ENCODE measurements around the gene CDK9. TPM values are rescaled to one million over a fixed set of nuclear protein-coding genes. Genes with fewer than 3 reads are reported as not detected.

CDK9 gene
- polyA plus RNA-seq, 3 donors = 24.9 to 139 (median 26.4) TPM

GRCh38 chr9:127767410-127767809 lies 18.4 kb upstream of the CDK9 start:
- 80% methylated on average over 1 of the region's 3 CpGs for WGBS (ENCODE audit: insufficient coverage)
- Histone ChIP-seq H3K9me3 (replicated peaks in 1 of 2; ENCODE audit: control insufficient read depth in 1 of 2, insufficient read depth in 1 of 2, low read length in 2 of 2) (no peaks in the 10 kb centered on the region), H3K36me3 (replicated peaks in 1 of 2; ENCODE audit: control insufficient read depth in 1 of 2, insufficient read depth in 2 of 2, low read length in 2 of 2) (peaks cover 54 to 75% of the 10 kb centered on the region in 2 donors), H3K79me2 (ENCODE audit: insufficient read depth, low read length) (peaks cover 98% of the 10 kb centered on the region), H3K27me3 (ENCODE audit: control insufficient read depth in 2 of 2, insufficient read depth in 2 of 2, low read length in 2 of 2) (no peaks in the 10 kb centered on the region), H3K4me3 (replicated peaks in 1 of 3; ENCODE audit: low read depth in 2 of 3, low read length in 3 of 3) (no peak overlapping the region), H3K4me2 (replicated peaks; ENCODE audit: extremely low read depth, low read length, poor library complexity, severe bottlenecking) (peak overlapping the region; percentile 11), H4K20me1 (ENCODE audit: insufficient read depth, low read length) (peaks cover 99% of the 10 kb centered on the region), H3K27ac (ENCODE audit: low read depth in 1 of 2, low read length in 2 of 2) (peak overlapping the region in 1 of 2 donors; percentile 61), H3K4me1 (ENCODE audit: control insufficient read depth in 1 of 2, insufficient read depth in 2 of 2, low read length in 2 of 2) (peaks cover 58 to 78% of the 10 kb centered on the region in 2 donors), H2AFZ (ENCODE audit: insufficient read depth, low read depth, low read length, poor library complexity, severe bottlenecking) (no peak overlapping the region), H3K9ac (ENCODE audit: insufficient read depth, low read length, poor library complexity, severe bottlenecking) (peak overlapping the region; percentile 17)
- Mint-ChIP-seq H3K27me3 (ENCODE audit: low read depth in 3 of 3) (peaks cover 0 to 1% (median 0%) of the 10 kb centered on the region in 3 donors), H3K36me3 (peaks cover 62 to 81% of the 10 kb centered on the region in 2 donors), H3K4me3 (no peak overlapping the region), H3K9me3 (no peaks in the 10 kb centered on the region), H3K4me1 (peaks cover 91% of the 10 kb centered on the region), H3K27ac (peak overlapping the region in 5 of 7 donors; percentile 12 to 77 (median 62))
- TF ChIP-seq, protein P1, sequence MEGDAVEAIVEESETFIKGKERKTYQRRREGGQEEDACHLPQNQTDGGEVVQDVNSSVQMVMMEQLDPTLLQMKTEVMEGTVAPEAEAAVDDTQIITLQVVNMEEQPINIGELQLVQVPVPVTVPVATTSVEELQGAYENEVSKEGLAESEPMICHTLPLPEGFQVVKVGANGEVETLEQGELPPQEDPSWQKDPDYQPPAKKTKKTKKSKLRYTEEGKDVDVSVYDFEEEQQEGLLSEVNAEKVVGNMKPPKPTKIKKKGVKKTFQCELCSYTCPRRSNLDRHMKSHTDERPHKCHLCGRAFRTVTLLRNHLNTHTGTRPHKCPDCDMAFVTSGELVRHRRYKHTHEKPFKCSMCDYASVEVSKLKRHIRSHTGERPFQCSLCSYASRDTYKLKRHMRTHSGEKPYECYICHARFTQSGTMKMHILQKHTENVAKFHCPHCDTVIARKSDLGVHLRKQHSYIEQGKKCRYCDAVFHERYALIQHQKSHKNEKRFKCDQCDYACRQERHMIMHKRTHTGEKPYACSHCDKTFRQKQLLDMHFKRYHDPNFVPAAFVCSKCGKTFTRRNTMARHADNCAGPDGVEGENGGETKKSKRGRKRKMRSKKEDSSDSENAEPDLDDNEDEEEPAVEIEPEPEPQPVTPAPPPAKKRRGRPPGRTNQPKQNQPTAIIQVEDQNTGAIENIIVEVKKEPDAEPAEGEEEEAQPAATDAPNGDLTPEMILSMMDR (IDR thresholded peaks at IDR 0.05) = no peak
- intact Hi-C loops (cut with micrococcal nuclease) = no loop called here
- no peak for DNase-seq

GRCh38 chr9:127767909-127768331 lies 17.9 kb upstream of the CDK9 start:
- peaks cover 0 to 1% (median 0%) of the 10 kb centered on the region in 3 donors for H3K27me3 Mint-ChIP-seq (ENCODE audit: low read depth in 3 of 3)
- H3K27me3 ChIP-seq (ENCODE audit: control insufficient read depth in 2 of 2, insufficient read depth in 2 of 2, low read length in 2 of 2) = no peaks in the 10 kb centered on the region
- H3K4me3 ChIP-seq (replicated peaks in 1 of 3; ENCODE audit: low read depth in 2 of 3, low read length in 3 of 3) = no peak overlapping the region
- H3K4me3 Mint-ChIP-seq = no peak overlapping the region
- H3K9me3 Mint-ChIP-seq = no peaks in the 10 kb centered on the region
- peak overlapping the region; percentile 11 for H3K4me2 ChIP-seq (replicated peaks; ENCODE audit: extremely low read depth, low read length, poor library complexity, severe bottlenecking)
- peaks cover 53 to 78% of the 10 kb centered on the region in 2 donors for H3K4me1 ChIP-seq (ENCODE audit: control insufficient read depth in 1 of 2, insufficient read depth in 2 of 2, low read length in 2 of 2)
- peaks cover 59 to 80% of the 10 kb centered on the region in 2 donors for H3K36me3 ChIP-seq (replicated peaks in 1 of 2; ENCODE audit: control insufficient read depth in 1 of 2, insufficient read depth in 2 of 2, low read length in 2 of 2)
- H3K36me3 Mint-ChIP-seq = peaks cover 66 to 86% of the 10 kb centered on the region in 2 donors
- peak overlapping the region in 1 of 2 donors; percentile 61 for H3K27ac ChIP-seq (ENCODE audit: low read depth in 1 of 2, low read length in 2 of 2)
- H3K9ac ChIP-seq (ENCODE audit: insufficient read depth, low read length, poor library complexity, severe bottlenecking) = peak overlapping the region; percentile 17
- H4K20me1 ChIP-seq (ENCODE audit: insufficient read depth, low read length) = peaks cover 99% of the 10 kb centered on the region
- TF ChIP-seq, protein P1 (IDR thresholded peaks at IDR 0.05) = no peak
- 78% methylated on average over 11 of the region's 13 CpGs for WGBS (ENCODE audit: insufficient coverage)
- intact Hi-C loops (cut with micrococcal nuclease) = no loop called here
- peaks cover 88% of the 10 kb centered on the region for H3K4me1 Mint-ChIP-seq
- no peaks in the 10 kb centered on the region for H3K9me3 ChIP-seq (replicated peaks in 1 of 2; ENCODE audit: control insufficient read depth in 1 of 2, insufficient read depth in 1 of 2, low read length in 2 of 2)
- H3K27ac Mint-ChIP-seq = peak overlapping the region in 4 of 7 donors; percentile 31 to 85 (median 71)
- no peak overlapping the region for H2AFZ ChIP-seq (ENCODE audit: insufficient read depth, low read depth, low read length, poor library complexity, severe bottlenecking)
- peaks cover 98% of the 10 kb centered on the region for H3K79me2 ChIP-seq (ENCODE audit: insufficient read depth, low read length)
- no peak for DNase-seq
